SK-N-MC (cell line): ENCODE measurements around the gene RYR2.

Experiments
- DNase-seq: peaks from one replicate; pipeline ENCODE4 v3.0.0-alpha.2; 2011; ENCODE audit warnings: low read depth, low spot score
- H3K27ac ChIP-seq: fragments of 200-600 bp; sonication (generic); 2 replicates; pipeline ENCODE4 v1.5.1; 2016; ENCODE audit warnings: mixed run types
- H3K36me3 ChIP-seq: fragments of 200-600 bp; sonication (generic); 2 replicates; pipeline ENCODE4 v1.6.1; 2017; ENCODE audit warnings: antibody characterized with exemption, low read length, mixed read lengths; ENCODE audit not compliant: insufficient read depth
- H3K4me3 ChIP-seq: fragments of 200-600 bp; sonication (generic); 2 replicates; pipeline ENCODE4 v1.5.1; 2016
- H3K9ac ChIP-seq: fragments of 200-600 bp; sonication (generic); 2 replicates; pipeline ENCODE4 v1.8.0; 2017; ENCODE audit warnings: mixed run types, mixed read lengths; ENCODE audit not compliant: insufficient read length
- H3K9me3 ChIP-seq: fragments of 200-600 bp; sonication (generic); 2 replicates; pipeline ENCODE4 v1.6.1; 2017; ENCODE audit warnings: low read depth, mild to moderate bottlenecking, antibody characterized with exemption, low read length, moderate library complexity, mixed read lengths
- EZH2 ChIP-seq: fragments of 200-600 bp; sonication (generic); IDR thresholded peaks from one replicate; pipeline ENCODE4 v1.6.1; 2017; ENCODE audit warnings: antibody characterized with exemption
- FOXP2 ChIP-seq: optimal IDR thresholded peaks from 2 replicates; pipeline ENCODE3; 2011; ENCODE audit warnings: mild to moderate bottlenecking, moderate library complexity; ENCODE audit not compliant: insufficient read depth; ENCODE audit errors: extremely low read length, control extremely low read depth
- POLR2AphosphoS5 ChIP-seq: IDR thresholded peaks from 2 replicates; pipeline ENCODE4 v1.6.1; 2012; ENCODE audit warnings: mild to moderate bottlenecking, low read depth, low read length, borderline replicate concordance

Gene RYR2

GRCh38 chr1:237244778-237245177 lies 202.8 kb downstream of the RYR2 start:
- H3K27ac ChIP-seq, result no peak overlapping the region
- no peak overlapping the region for H3K4me3 ChIP-seq
- TF ChIP-seq POLR2AphosphoS5 (no peak), EZH2 (no peak), FOXP2 (no peak)
- no peaks in the 10 kb centered on the region for H3K36me3 ChIP-seq
- no peak overlapping the region for H3K9ac ChIP-seq
- no peaks in the 10 kb centered on the region for H3K9me3 ChIP-seq
- DNase-seq, result no peak

- Histone ChIP-seq H3K27ac (no peak overlapping the region), H3K9me3 (no peaks in the 10 kb centered on the region), H3K9ac (no peak overlapping the region), H3K36me3 (no peaks in the 10 kb centered on the region), H3K4me3 (no peak overlapping the region)
- no peak for DNase-seq
- TF ChIP-seq FOXP2 (no peak), EZH2 (no peak), POLR2AphosphoS5 (no peak)
These were observed 205.5 kb downstream of the RYR2 start for GRCh38 chr1:237247442-237247841.

GRCh38 chr1:237249120-237249519 lies 207.1 kb downstream of the RYR2 start:
- Histone ChIP-seq H3K9ac (no peak overlapping the region), H3K9me3 (no peaks in the 10 kb centered on the region), H3K4me3 (no peak overlapping the region), H3K27ac (no peak overlapping the region), H3K36me3 (no peaks in the 10 kb centered on the region)
- TF ChIP-seq FOXP2 (no peak), EZH2 (no peak), POLR2AphosphoS5 (no peak)
- DNase-seq, result no peak

GRCh38 chr1:237250055-237250454 lies 208.1 kb downstream of the RYR2 start:
- TF ChIP-seq POLR2AphosphoS5 (no peak), EZH2 (no peak), FOXP2 (no peak)
- no peak overlapping the region for H3K9ac ChIP-seq
- H3K36me3 ChIP-seq, result no peaks in the 10 kb centered on the region
- no peak overlapping the region for H3K27ac ChIP-seq
- no peaks in the 10 kb centered on the region for H3K9me3 ChIP-seq
- no peak overlapping the region for H3K4me3 ChIP-seq
- no peak for DNase-seq

- H3K9me3 ChIP-seq, result no peaks in the 10 kb centered on the region
- TF ChIP-seq POLR2AphosphoS5 (no peak), EZH2 (no peak), FOXP2 (no peak)
- no peak for DNase-seq
- no peak overlapping the region for H3K9ac ChIP-seq
- no peaks in the 10 kb centered on the region for H3K36me3 ChIP-seq
- H3K4me3 ChIP-seq, result no peak overlapping the region
- H3K27ac ChIP-seq, result no peak overlapping the region
These were observed 213.1 kb downstream of the RYR2 start for GRCh38 chr1:237255071-237255470.

GRCh38 chr1:237258871-237259270 lies 216.9 kb downstream of the RYR2 start:
- TF ChIP-seq EZH2 (no peak), POLR2AphosphoS5 (no peak), FOXP2 (no peak)
- DNase-seq, result no peak
- no peaks in the 10 kb centered on the region for H3K36me3 ChIP-seq
- no peak overlapping the region for H3K27ac ChIP-seq
- H3K9ac ChIP-seq, result no peak overlapping the region
- H3K4me3 ChIP-seq, result no peak overlapping the region
- no peaks in the 10 kb centered on the region for H3K9me3 ChIP-seq

- no peak for DNase-seq
- no peak for TF ChIP-seq EZH2
- no peak for TF ChIP-seq FOXP2
These were observed 219.2 kb downstream of the RYR2 start for GRCh38 chr1:237261198-237261597.

GRCh38 chr1:237267743-237268142 lies 225.8 kb downstream of the RYR2 start:
- Histone ChIP-seq H3K9me3 (no peaks in the 10 kb centered on the region), H3K36me3 (no peaks in the 10 kb centered on the region; the same call in 1 of the 2 replicates), H3K27ac (no peak overlapping the region), H3K9ac (no peak overlapping the region), H3K4me3 (no peak overlapping the region)
- no peak for TF ChIP-seq EZH2
- TF ChIP-seq POLR2AphosphoS5, result no peak
- TF ChIP-seq FOXP2, result no peak
- DNase-seq, result no peak

More at GRCh38 chr1:237261198-237261597, 219.2 kb downstream of the RYR2 start:
- Histone ChIP-seq H3K9ac (no peak overlapping the region), H3K36me3 (no peaks in the 10 kb centered on the region), H3K4me3 (no peak overlapping the region), H3K9me3 (no peaks in the 10 kb centered on the region), H3K27ac (no peak overlapping the region)

- TF ChIP-seq FOXP2 (no peak), EZH2 (no peak), POLR2AphosphoS5 (no peak)
- H3K4me3 ChIP-seq, result no peak overlapping the region
These were observed 228.0 kb downstream of the RYR2 start for GRCh38 chr1:237269938-237270337.

More at GRCh38 chr1:237269938-237270337, 228.0 kb downstream of the RYR2 start:
- H3K9ac ChIP-seq, result no peak overlapping the region
- no peak for DNase-seq
- no peaks in the 10 kb centered on the region; the same call in 1 of the 2 replicates for H3K36me3 ChIP-seq
- no peaks in the 10 kb centered on the region for H3K9me3 ChIP-seq
- no peak overlapping the region for H3K27ac ChIP-seq
